Effector CD4-positive, alpha-beta T cell (primary cell): ENCODE measurements around the gene ZBTB1.

ENCODE experiments used
- DNase-seq: peaks from one replicate; pipeline ENCODE4 v3.0.0-alpha.2; 2020
- total RNA-seq: gene quantifications from one replicate; lab custom pipeline; 2026; lab: John Stamatoyannopoulos, UW

Gene ZBTB1, protein sequence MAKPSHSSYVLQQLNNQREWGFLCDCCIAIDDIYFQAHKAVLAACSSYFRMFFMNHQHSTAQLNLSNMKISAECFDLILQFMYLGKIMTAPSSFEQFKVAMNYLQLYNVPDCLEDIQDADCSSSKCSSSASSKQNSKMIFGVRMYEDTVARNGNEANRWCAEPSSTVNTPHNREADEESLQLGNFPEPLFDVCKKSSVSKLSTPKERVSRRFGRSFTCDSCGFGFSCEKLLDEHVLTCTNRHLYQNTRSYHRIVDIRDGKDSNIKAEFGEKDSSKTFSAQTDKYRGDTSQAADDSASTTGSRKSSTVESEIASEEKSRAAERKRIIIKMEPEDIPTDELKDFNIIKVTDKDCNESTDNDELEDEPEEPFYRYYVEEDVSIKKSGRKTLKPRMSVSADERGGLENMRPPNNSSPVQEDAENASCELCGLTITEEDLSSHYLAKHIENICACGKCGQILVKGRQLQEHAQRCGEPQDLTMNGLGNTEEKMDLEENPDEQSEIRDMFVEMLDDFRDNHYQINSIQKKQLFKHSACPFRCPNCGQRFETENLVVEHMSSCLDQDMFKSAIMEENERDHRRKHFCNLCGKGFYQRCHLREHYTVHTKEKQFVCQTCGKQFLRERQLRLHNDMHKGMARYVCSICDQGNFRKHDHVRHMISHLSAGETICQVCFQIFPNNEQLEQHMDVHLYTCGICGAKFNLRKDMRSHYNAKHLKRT
- total RNA-seq, result 363 reads per million, percentile 96 among the genes with 10 or more reads in this experiment

DNA sequence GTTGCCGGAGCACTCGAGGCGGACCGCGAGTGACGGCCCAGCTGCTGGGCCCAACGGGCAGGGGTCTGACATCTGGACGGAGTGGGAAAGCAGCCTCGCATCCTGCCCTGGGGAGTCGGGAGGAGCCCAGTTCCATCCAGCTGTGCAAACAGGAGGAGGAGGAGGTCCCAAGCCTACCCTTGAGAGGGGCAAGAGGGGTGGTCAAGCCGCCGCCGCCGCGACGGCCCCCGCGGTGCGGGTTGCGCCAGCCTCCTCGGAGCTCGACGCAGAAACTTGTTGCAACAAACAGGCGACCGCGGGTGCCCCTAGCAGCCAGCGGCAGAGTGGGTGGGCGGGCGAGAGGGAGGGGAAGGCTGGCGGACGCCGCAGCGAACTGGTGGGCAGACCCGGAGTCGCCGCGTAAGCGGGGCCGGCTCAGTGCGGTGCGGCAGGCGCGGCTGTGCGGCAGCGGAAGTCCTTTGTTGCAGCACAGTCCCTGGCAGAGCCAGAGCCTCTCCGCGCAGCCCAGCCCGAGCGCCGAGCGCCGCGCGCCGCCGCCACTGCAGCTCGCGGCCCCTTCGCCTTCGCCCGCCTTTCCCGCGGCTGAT lies at the start of gene ZBTB1:
Gene ZBTB1 (plus strand): TSS at position 461 of the 587 bp plus-strand sequence. CDS start 16,735 bp downstream, outside the sequence.
- peak; percentile 78 for DNase-seq

DNA sequence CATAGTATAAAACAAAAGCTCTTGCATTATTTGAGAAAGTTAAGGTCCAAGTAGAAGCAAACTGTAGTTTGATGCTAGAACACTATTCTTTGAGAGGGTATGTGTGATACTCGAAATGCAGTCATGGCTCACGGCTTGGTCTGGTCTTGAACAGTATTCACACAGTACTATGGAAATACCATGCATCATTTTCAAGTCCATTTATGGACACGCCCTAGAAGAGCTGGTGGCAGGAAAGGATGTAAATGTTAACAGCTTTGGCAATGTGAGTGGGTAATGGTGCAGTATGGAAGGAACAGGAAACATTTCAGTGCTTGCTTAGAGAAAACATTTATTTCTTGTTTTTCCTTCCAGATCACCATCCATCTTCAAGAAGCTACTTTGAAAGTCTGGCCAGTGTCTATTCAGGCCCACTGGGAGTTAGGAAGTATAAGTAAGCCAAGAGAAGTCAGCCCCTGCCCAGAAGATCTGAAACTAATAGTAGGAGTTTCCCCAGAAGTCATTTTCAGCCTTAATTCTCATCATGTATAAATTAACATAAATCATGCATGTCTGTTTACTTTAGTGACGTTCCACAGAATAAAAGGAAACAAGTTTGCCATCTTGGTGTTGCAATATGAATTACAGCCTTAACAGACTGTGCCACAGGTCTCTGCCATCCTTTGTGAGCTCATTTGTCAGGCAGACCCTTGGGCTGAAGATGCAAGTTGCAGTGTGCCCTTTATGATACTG lies 45.0 kb upstream of the ZBTB1 start:
- DNase-seq, result no peak

DNA sequence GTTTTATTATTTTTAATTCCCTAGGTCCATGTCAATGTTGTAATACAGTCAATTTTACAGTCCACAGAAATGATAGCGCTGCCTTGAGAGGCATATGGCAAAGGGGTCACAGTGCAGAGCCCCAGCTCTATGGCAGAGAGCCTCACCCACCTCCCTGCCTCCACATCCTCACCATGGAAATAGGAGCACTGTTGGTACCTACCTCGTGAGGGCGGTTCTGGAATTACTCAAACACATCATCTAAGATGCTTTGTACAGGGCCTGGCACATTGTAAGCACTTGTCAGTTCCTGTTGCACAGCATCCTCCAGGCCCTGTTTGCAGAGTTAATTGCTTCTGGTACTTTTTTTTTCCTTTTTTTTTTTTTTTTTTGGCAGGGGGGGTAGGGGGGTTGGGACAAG lies 43.3 kb upstream of the ZBTB1 start:
- no peak for DNase-seq

DNA sequence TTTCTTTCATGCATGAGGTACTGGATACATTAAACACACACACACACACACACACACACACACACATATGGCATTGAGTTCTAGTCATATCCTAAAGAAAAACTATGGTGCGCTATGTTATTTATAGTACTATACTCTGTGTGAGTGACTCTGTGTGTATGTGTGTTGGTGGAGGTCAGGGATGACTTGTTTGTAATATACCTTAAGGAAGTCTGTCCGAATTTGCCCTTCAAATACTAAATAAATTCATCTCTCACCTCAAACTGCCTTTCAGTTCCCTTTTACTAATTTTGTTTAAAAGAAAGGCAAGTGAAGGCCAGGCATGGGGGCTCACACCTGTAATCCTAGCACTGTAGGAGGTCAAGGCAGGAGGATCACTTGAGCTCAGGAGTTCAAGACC lies 41.4 kb upstream of the ZBTB1 start:
- DNase-seq, result no peak

DNA sequence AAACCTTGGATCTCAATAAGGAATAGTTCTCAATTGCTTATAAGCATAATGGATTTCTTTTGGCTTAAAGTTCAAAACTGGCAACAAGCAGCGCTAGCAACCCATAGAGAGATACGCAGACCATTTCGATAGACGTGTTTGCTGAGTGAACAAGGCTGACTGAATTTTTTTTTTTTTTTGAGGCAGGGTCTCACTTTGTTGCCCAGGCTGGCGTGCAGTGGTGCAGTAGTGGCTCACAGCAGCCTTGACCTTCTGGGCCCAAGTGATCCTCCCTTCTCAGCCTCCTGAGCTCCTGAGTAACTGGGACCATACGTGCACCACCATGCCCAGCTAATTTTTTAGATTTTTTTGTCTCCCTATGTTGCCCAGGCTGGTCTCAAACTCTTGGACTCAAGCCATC lies 40.7 kb upstream of the ZBTB1 start:
- DNase-seq, result no peak

DNA sequence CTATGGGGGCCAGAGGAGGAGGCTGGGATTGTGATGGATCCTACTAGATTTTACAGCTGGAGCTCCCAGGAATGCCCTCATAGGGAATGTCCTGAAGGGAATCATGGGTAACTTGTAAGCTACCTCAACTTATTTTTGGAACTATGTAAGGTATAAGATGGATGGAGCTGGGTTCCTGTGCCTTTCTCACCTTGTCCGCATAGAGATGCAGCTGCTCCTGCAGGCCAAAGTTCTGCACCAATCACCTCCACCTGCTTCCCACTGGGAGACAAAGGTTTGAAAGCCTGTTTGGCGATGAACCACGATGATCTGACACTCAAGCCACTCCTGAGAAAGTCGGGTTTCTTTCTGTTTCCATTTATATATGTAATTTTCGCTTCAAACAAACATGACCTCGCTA lies 39.9 kb upstream of the ZBTB1 start:
- DNase-seq, result no peak

DNA sequence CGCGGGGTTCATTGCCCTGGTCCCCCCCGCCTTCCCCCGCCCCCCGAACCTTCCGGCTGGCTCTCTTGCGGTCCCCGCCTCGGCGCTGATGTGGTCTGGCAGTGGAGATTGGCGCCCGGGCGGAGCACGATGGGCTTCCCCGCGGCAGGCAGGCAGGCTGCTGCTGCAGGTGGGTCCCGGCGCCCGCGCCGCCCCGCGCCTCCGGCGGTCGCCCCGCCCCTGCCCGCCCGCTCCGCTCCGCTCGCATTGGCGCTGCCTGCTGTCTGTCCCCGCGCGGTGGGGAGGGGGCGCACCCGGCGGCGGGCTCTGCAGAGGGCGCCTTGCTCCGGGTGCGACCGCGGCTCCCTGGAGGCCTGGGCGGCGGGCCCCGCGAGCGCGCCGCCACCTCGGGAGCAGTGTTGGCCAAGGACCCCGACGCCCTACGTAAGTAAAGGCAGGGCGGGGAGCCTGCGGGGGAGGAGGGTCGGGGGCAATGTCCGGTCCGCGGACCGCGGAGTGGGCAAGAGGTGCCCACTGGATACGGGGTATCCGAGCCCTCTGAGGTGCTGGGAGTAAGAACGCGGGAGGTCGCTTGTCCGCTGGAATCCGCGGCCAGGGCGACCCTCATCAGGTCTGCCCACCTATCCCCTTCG lies 39.3 kb upstream of the ZBTB1 start, which contains the start of gene AKAP5:
Gene AKAP5 (plus strand): TSS at position 309 of the 632 bp plus-strand sequence. CDS start 2,896 bp downstream, outside the sequence.
- DNase-seq, result peak; percentile 61

DNA sequence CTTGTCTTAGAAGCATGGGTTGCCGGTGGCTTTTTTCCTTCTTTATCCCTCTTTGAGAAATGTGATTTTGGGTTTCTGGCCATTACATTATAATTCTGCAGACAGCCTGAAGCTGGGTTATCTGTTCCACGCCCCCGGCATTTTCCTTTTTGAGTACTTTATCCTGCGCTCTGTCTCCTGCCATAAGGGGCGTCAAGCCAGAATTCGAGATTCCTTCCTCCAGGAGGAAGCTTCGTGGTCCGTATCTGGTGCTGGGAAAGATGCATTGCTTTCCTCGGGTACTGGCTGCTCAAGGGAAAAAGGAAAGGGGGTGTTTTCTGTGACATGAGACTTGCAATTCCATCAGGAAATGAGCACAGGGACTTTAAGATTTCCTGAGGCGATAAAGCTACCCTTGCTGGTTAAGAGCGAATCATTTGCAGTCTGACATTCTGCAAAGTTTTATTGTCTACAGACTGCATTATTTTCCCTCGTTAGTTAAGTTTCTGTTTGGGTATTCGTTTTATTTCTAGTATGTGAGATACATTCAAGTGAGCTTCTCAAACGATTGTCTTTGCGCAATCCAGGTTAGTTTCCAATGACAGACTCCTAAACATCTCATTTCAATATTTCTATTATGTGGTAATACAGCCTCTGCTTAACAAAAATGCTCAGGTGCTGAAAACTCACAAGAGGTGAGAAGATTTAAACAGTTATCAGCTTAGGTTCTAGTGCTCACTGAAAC lies 38.6 kb upstream of the ZBTB1 start:
- no peak for DNase-seq

DNA sequence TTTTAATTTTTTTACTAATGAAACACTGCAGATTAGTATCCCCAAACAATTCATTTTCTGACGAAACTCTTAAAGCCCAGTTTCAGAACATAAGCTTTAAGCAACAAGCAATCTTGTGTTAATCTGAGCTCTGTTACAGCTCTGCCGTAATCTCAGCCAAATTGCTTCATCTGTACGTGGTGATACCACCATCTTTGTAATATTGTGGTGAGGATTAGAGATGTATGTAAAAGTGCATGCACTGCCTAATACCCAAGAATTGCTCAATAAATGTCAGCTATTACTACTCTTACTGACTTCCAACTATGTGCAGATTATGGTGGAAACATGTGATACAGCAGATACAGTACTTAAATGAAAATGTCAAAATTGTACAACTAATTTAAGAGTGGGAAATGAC lies 37.5 kb upstream of the ZBTB1 start:
- DNase-seq, result no peak

DNA sequence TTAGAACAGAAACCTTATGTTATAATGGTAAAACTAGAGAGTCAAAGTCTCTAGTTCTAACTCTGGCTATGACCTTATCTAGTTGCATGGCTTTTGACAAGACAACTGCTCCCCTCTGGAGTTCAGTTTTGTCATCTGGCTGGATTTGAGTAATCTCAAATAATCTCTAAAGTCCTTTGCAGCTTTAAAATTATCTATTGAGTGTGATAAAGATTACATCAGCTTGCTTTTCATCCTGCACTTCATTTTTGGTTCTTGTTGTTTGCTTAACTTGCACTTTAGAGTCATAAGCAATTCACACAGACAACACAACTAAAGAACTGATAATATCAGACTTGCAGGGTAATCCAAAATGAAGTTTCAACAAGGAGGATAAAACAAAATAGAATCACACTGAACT lies 37.0 kb upstream of the ZBTB1 start:
- DNase-seq, result no peak

DNA sequence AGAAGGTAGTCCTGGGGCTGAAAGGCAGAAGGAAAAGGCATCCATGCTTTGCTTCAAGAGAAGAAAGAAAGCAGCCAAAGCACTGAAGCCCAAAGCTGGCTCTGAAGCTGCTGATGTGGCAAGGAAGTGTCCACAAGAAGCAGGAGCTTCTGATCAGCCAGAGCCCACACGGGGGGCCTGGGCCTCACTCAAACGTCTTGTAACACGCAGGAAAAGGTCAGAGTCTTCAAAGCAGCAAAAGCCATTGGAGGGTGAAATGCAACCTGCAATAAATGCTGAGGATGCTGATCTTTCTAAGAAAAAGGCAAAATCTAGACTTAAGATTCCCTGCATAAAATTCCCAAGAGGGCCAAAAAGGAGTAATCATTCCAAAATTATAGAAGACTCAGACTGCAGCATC lies 36.1 kb upstream of the ZBTB1 start:
- DNase-seq, result no peak

DNA sequence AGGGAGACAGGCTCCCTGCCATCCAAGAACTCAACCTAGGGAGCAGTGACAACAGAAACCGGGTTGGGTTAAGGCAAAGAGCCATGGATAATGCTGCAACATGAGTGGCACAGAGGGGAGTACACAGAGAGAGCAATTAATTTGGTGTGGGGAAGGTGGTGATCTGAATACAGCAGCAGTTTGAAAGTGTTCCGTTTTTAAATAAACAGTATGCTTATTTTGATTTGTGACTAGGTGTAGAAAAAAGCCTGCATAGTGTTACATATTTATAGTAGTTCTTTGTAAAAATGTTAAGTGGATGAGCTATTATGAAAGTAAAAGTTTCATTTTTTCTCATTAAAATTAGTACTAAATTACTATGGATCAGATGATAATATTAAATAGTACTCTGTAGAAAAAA lies 30.5 kb upstream of the ZBTB1 start:
- no peak for DNase-seq

DNA sequence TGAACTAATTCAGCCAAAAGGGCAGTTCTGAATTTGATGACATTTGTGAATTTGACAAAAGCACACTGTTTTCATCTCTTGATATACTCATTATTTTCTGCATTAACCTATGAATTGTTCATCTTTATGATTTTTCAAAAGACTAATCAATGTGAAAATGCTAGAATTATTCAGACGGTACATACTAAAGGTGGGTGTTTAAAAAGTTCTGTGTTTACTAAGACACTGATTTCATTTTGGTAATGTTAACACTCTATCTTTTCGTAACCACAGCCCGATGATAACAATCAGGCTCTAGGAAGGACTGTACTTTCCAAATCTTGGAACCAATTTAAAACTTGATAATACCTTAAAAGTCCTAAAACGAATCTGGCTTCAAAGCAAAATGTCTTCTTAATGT lies 29.9 kb upstream of the ZBTB1 start:
- no peak for DNase-seq

DNA sequence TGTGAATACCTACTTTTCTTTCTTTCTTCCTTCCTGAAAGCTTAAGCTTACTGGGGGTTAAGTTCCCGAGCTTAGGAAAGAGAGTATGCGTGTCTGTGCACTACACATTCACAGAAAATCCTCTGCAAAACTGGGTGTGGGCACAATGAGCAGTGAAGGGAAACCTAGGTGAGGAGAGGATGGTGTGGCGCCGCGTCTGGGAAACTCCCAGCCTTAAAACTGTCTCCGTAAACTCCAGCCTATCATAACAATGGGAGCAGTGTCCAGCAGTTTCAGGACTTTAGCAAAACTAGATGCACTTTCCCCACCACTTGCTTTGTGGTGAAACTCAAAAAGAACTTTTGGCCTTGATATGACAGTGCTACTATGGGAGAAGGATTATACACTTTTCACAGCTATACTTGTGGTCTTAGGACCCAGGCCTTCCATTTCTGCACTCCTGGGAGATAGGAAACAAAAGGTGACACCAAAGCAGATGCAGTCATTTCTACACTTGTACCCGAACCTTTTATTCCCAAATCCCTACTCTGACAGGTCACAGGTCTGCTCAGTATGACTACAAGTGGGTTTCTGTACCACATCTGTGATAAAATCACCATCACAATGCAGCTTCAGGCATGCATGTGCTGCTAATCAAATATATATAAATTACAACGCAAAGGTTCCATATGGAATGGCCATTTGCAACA lies 28.8 kb upstream of the ZBTB1 start:
- no peak for DNase-seq

DNA sequence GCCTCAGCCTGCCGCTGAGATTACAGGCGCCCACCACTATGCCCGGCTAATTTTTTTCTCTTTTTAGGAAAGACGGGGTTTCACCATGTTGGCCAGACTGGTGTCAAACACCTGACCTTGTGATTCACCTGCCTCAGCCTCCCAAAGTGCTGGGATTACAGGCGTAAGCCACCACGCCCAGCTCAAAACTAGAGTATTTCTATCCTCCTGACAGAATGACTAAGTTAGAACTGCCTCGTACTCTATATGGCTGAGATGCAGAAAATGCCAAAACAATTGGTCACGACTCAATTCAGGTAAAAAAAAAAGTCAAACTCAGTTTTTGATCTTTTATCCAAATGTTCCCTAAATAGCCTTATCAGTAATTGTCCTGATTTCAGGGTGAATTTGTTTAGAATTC lies 28.1 kb upstream of the ZBTB1 start:
- DNase-seq, result no peak

DNA sequence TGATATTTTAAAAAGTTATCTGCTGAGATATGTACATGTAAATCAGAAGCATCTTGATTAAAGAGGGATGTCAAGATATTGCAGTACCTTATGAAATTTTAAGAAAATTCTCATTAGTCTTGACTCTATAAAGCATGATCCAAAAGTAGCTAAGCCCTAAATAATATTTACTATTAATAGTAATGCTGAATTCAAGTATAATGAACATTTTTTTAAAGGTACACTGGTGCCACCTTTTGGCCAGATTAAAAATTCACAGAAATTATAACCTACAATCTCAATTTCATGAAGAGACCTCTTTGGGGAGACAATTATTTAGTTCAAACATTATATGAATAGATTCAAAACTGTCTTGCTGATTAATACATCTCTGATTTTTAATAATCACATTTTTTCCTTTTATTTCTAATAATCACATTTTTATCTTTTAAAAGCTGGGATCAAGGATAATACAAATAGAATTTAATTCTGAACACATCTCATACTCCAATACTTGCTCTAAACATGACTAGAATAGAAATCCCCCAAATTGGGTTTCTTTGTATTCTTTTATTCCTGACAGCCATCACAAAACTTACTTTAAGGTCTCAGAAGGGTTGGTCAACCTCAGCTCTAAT lies 25.8 kb upstream of the ZBTB1 start:
- no peak for DNase-seq

DNA sequence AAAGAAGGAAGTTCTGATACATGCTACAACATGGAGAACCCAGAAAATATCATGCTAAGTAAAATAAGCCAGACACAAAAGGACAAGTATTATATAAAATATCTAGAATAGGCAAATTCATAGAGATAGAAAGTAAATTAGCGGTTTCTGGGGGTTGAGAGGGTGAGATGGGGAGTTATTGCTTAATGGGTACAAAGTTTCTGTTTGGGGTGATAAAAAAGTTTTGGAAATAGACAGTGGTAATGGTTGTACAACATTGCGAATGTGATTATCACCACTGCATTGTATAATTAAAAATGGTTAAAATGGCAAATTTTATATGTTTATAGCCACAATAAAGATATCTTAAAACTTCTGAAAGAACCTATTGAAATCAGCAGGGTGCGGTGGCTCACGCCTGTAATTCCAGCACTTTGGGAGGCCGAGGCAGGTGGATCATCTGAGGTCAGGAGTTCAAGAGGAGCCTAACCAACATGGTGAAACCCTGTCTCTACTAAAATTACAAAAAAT lies 15.9 kb upstream of the ZBTB1 start:
- no peak for DNase-seq

DNA sequence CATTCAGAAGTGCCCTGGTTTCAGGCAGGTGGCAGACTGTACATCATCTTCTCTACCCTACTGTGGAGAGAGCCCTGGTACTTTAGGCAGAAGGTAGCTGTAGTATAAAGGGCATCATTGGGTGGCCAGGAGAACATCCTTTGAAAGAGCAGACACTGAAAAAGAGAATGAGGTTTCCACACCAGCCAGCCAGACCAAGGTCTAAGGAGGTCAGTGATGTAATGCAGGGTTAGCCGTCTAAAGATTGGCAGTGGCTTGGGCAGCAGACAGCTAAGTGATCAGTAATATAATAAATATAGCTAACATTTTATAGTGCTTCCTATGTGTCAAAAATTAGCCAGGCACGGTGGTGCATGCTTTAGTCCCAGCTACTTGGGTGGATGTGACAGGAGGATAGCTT lies 12.9 kb upstream of the ZBTB1 start:
- no peak for DNase-seq

DNA sequence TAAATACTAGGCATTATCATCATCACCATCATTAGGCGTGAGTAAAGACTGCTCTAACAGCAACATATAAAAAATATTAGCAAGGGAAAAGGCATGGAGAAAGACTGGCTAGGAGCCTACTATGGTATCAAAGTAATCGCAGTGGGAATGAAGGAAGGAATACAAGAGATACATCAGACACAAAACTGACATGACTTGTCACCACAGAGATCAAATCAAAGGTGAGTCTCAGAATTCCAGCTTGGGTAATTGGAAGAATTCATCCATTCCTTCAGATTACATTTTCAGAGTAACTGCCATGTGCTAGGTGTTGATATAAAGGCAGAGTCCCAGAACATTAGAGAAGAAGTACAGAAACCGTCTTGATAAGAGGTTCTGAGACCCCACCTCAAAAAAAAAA lies 11.1 kb upstream of the ZBTB1 start:
- DNase-seq, result no peak

DNA sequence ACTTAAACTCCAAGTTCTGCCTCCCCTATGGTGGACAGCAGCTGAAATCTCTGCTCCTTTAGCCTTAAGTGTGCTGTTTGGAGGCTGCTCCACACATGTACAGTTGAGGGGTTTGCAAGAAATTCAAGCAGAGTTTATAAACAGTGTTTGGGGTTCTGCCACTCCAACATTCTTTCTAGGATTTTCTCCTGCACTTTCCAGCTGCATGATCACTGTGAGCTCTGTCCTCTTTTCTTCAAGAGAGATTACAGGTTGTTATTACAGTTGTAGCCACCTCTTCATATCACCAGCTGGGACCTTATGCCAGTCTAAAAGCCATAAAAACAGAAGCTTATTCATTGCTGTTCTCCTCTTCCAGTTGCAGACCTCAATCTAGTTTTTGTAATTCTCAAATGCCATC lies 9.3 kb upstream of the ZBTB1 start:
- DNase-seq, result no peak

DNA sequence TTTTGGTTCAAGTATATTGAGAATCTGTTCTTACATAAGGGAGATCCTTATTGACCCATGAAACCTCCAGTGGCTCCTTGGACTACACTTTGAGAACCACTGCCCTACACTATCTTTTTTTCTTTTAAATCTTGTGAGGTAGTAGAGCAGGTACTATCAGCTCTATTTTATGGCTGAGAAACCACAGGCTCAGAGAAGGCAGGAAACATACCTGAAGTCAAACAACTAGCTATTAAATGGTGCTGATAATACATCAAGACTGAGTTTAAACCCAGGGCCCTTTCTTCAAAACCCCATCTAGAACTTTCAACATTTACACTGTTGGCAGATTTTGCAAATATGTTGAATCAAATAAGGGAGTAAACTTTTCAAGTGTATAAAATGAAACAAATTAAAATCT lies 7.8 kb upstream of the ZBTB1 start:
- DNase-seq, result no peak
